ENCODE measurements around the gene F2RL2.

- TF ChIP-seq POLR2A (IDR thresholded peaks at IDR 0.05): no peak
- no peak for TF ChIP-seq CTCF (IDR thresholded peaks at IDR 0.05)
Measured at GRCh38 chr5:76643371-76643770, 20.2 kb upstream of the F2RL2 start.
